K562 (cell line): ENCODE measurements around the gene TVP23A. TPM values are rescaled to one million over a fixed set of nuclear protein-coding genes. Genes with fewer than 3 reads are reported as not detected.

Source experiments
- ARID2 ChIP-seq: fragments of 450-650 bp; IDR thresholded peaks from 2 replicates; pipeline ENCODE4 v1.6.1; 2017; ENCODE audit warnings: antibody characterized with exemption, mild to moderate bottlenecking
- ELF1 ChIP-seq: fragments of 200-800 bp; sonication (Bioruptor generic); IDR thresholded peaks from 2 replicates; pipeline ENCODE4 v1.6.1; 2016; ENCODE audit warnings: missing genetic modification characterization, missing compliant biosample characterization
- GABPB2 ChIP-seq: fragments of 250-450 bp; sonication (Bioruptor Pico); conservative IDR thresholded peaks from 2 replicates; pipeline ENCODE4 v1.5.1; 2021; ENCODE audit warnings: mild to moderate bottlenecking
- JUND ChIP-seq, 2 experiments: IDR thresholded peaks; 2 replicates in 1 of 2; 3 replicates in 1 of 2; pipeline ENCODE4 v1.6.1; 2011; ENCODE audit warnings: borderline replicate concordance in 2 of 2, low read depth in 2 of 2, low read length in 2 of 2, improper control_type of control experiment in 1 of 2, missing biosample characterization in 1 of 2, missing genetic modification characterization in 1 of 2, missing genetic modification reagents in 1 of 2
- RB1 ChIP-seq: fragments of 450-650 bp; IDR thresholded peaks from 2 replicates; pipeline ENCODE4 v1.6.1; 2017; ENCODE audit warnings: low read depth, mild to moderate bottlenecking
- ZC3H4 ChIP-seq: sonication (generic); formaldehyde crosslinking; IDR thresholded peaks from 2 replicates; pipeline ENCODE4 v1.9.0; 2021; ENCODE audit warnings: missing genetic modification reagents, borderline replicate concordance
- ZEB2 ChIP-seq: fragments of 450-650 bp; IDR thresholded peaks from 2 replicates; pipeline ENCODE4 v1.6.1; 2016
- ZNF41 ChIP-seq: fragments of 250-450 bp; sonication (Bioruptor Pico); conservative IDR thresholded peaks from 2 replicates; pipeline ENCODE4 v1.4.0; 2020; ENCODE audit warnings: mild to moderate bottlenecking
- ZNF445 ChIP-seq: fragments of 250-450 bp; sonication (Bioruptor Pico); IDR thresholded peaks from 2 replicates; pipeline ENCODE4 v1.4.0; 2020; ENCODE audit warnings: low read depth, mild to moderate bottlenecking, moderate library complexity
- polyA plus RNA-seq, 8 experiments: library from polyadenylated mRNA; depleted of rRNA in 4 of 8; stranded (reverse) in 5 of 8; unstranded in 3 of 8; fragments of >200 nt; fragmentation: Nextera tagmentation in 2 of 8; fragmentation: Illumina TruSeq in 1 of 8; extraction: Ambion mirVana in 2 of 8; extraction: Trizol in 1 of 8; gene quantifications; 2 replicates each; pipeline versions ENCODE4 v1.2.1 to v1.2.3, GENCODE V29; 2011 to 2014; ENCODE audit warnings: inconsistent platforms in 1 of 8, missing spikeins in 1 of 8
- total RNA-seq, 7 experiments: library from RNA; depleted of rRNA in 6 of 7; stranded (reverse); fragments of >200 nt in 6 of 7; fragmentation: Illumina TruSeq in 2 of 7; extraction: Trizol in 2 of 7; gene quantifications; 2 replicates each; pipeline versions ENCODE4 v1.2.1 to v1.2.3, GENCODE V29; 2011 to 2021; ENCODE audit warnings: low replicate concordance in 1 of 7
- TF ChIP-seq, protein P1 (sequence below): fragments of 450-650 bp; IDR thresholded peaks from 2 replicates; pipeline ENCODE4 v1.6.1; 2016; ENCODE audit warnings: low read depth
- TF ChIP-seq, protein P2 (sequence below): sonication (generic); formaldehyde crosslinking; IDR thresholded peaks from 2 replicates; pipeline ENCODE4 v1.4.0; 2020; ENCODE audit warnings: mild to moderate bottlenecking, missing genetic modification reagents
- TF ChIP-seq, protein P3 (sequence below): fragments of 250-450 bp; sonication (Bioruptor Pico); IDR thresholded peaks from 2 replicates; pipeline ENCODE4 v1.5.0; 2022; ENCODE audit warnings: mild to moderate bottlenecking
- TF ChIP-seq, protein P4 (sequence below): sonication (generic); formaldehyde crosslinking; IDR thresholded peaks from 2 replicates; pipeline ENCODE4 v1.8.0; 2022; ENCODE audit warnings: mild to moderate bottlenecking, missing genetic modification reagents

Gene TVP23A
- total and polyA plus RNA-seq, 9 of the 15 experiments (the other 6 are each of a cell fraction or from before 2014, with no cell fraction given), result 0.04 to 0.77 (median 0.10) TPM; not detected in 3

DNA sequence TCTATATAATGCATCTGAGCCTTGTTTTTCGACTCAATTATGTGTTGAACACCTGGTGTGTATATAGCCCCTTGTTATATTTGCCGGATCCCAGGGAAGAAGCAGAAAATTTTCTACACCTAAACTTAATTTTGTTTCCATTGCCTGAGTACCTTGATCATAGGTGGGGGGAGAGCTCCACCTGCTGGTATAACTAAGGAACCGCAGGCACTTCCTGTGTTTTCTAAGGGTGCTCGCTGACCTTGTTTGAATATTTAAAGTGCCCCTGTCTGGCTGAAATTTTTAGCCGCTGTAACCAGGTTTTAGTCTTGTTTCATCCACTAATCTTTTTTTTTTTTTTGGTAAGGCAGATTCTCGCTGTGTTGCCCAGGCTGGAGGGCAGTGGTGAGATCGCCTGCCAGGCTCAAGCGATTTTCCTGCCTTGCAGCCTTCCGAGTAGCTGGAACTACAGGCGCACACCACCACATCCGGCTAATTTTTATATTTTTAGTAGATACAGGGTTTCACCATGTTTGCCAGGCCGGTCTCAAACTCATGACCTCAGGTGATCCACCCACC, 81.4 kb downstream of the TVP23A start (continued):
- TF ChIP-seq, protein P1, sequence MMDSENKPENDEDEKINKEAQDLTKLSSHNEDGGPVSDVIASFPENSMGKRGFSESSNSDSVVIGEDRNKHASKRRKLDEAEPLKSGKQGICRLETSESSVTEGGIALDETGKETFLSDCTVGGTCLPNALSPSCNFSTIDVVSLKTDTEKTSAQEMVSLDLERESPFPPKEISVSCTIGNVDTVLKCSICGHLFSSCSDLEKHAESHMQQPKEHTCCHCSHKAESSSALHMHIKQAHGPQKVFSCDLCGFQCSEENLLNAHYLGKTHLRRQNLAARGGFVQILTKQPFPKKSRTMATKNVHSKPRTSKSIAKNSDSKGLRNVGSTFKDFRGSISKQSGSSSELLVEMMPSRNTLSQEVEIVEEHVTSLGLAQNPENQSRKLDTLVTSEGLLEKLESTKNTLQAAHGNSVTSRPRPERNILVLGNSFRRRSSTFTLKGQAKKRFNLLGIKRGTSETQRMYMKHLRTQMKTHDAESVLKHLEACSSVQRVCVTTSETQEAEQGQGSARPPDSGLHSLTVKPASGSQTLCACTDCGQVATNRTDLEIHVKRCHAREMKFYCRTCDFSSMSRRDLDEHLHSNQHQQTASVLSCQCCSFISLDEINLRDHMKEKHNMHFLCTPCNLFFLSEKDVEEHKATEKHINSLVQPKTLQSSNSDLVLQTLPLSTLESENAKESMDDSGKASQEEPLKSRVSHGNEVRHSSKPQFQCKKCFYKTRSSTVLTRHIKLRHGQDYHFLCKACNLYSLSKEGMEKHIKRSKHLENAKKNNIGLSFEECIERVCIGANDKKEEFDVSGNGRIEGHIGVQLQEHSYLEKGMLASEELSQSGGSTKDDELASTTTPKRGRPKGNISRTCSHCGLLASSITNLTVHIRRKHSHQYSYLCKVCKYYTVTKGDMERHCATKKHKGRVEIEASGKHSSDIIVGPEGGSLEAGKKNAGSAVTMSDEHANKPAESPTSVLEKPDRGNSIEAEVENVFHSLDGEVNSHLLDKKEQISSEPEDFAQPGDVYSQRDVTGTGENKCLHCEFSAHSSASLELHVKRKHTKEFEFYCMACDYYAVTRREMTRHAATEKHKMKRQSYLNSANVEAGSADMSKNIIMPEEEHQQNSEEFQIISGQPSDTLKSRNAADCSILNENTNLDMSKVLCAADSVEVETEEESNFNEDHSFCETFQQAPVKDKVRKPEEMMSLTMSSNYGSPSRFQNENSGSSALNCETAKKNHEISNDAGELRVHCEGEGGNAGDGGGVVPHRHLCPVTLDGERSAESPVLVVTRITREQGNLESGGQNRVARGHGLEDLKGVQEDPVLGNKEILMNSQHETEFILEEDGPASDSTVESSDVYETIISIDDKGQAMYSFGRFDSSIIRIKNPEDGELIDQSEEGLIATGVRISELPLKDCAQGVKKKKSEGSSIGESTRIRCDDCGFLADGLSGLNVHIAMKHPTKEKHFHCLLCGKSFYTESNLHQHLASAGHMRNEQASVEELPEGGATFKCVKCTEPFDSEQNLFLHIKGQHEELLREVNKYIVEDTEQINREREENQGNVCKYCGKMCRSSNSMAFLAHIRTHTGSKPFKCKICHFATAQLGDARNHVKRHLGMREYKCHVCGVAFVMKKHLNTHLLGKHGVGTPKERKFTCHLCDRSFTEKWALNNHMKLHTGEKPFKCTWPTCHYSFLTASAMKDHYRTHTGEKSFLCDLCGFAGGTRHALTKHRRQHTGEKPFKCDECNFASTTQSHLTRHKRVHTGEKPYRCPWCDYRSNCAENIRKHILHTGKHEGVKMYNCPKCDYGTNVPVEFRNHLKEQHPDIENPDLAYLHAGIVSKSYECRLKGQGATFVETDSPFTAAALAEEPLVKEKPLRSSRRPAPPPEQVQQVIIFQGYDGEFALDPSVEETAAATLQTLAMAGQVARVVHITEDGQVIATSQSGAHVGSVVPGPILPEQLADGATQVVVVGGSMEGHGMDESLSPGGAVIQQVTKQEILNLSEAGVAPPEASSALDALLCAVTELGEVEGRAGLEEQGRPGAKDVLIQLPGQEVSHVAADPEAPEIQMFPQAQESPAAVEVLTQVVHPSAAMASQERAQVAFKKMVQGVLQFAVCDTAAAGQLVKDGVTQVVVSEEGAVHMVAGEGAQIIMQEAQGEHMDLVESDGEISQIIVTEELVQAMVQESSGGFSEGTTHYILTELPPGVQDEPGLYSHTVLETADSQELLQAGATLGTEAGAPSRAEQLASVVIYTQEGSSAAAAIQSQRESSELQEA, result peak; percentile 74
- TF ChIP-seq, protein P2, sequence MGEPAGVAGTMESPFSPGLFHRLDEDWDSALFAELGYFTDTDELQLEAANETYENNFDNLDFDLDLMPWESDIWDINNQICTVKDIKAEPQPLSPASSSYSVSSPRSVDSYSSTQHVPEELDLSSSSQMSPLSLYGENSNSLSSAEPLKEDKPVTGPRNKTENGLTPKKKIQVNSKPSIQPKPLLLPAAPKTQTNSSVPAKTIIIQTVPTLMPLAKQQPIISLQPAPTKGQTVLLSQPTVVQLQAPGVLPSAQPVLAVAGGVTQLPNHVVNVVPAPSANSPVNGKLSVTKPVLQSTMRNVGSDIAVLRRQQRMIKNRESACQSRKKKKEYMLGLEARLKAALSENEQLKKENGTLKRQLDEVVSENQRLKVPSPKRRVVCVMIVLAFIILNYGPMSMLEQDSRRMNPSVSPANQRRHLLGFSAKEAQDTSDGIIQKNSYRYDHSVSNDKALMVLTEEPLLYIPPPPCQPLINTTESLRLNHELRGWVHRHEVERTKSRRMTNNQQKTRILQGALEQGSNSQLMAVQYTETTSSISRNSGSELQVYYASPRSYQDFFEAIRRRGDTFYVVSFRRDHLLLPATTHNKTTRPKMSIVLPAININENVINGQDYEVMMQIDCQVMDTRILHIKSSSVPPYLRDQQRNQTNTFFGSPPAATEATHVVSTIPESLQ, result 0 out of 2 replicates have a peak, but pooled peaks have one; percentile 34
- TF ChIP-seq, protein P3, sequence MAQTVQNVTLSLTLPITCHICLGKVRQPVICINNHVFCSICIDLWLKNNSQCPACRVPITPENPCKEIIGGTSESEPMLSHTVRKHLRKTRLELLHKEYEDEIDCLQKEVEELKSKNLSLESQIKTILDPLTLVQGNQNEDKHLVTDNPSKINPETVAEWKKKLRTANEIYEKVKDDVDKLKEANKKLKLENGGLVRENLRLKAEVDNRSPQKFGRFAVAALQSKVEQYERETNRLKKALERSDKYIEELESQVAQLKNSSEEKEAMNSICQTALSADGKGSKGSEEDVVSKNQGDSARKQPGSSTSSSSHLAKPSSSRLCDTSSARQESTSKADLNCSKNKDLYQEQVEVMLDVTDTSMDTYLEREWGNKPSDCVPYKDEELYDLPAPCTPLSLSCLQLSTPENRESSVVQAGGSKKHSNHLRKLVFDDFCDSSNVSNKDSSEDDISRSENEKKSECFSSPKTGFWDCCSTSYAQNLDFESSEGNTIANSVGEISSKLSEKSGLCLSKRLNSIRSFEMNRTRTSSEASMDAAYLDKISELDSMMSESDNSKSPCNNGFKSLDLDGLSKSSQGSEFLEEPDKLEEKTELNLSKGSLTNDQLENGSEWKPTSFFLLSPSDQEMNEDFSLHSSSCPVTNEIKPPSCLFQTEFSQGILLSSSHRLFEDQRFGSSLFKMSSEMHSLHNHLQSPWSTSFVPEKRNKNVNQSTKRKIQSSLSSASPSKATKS, result no peak
- peak; percentile 29; the same call in 1 of the 2 replicates for TF ChIP-seq JUND (IDR thresholded peaks at IDR 0.05; ENCODE audit: borderline replicate concordance, low read depth, low read length)
- TF ChIP-seq JUND (tag; IDR thresholded peaks at IDR 0.05; ENCODE audit: borderline replicate concordance, low read depth, low read length), result no peak
- TF ChIP-seq GABPB2 (CRISPR knock-in tag), result no peak
- TF ChIP-seq ZC3H4, result no peak
- TF ChIP-seq ZEB2, result no peak
- 0 out of 2 replicates have a peak, but pooled peaks have one; percentile 15 for TF ChIP-seq RB1
- peak; percentile 76 for TF ChIP-seq ELF1 (tag)
- TF ChIP-seq, protein P4, sequence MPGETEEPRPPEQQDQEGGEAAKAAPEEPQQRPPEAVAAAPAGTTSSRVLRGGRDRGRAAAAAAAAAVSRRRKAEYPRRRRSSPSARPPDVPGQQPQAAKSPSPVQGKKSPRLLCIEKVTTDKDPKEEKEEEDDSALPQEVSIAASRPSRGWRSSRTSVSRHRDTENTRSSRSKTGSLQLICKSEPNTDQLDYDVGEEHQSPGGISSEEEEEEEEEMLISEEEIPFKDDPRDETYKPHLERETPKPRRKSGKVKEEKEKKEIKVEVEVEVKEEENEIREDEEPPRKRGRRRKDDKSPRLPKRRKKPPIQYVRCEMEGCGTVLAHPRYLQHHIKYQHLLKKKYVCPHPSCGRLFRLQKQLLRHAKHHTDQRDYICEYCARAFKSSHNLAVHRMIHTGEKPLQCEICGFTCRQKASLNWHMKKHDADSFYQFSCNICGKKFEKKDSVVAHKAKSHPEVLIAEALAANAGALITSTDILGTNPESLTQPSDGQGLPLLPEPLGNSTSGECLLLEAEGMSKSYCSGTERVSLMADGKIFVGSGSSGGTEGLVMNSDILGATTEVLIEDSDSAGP (CRISPR knock-in tag), result peak; percentile 85
- no peak for TF ChIP-seq ZNF41 (CRISPR knock-in tag)
- peak; percentile 65; the same call in 1 of the 2 replicates for TF ChIP-seq ARID2
- no peak for TF ChIP-seq ZNF445 (CRISPR knock-in tag)
